HepG2 (cell line): ENCODE measurements around the gene IER2. TPM values are rescaled to one million over a fixed set of nuclear protein-coding genes. Genes with fewer than 3 reads are reported as not detected.

Source experiments
- CENPX ChIP-seq: sonication (generic); formaldehyde crosslinking; IDR thresholded peaks from 2 replicates; pipeline ENCODE4 v1.9.0; 2021; ENCODE audit warnings: mild to moderate bottlenecking, missing genetic modification reagents, moderate library complexity
- ELF3 ChIP-seq: IDR thresholded peaks from 2 replicates; pipeline ENCODE4 v1.6.1; 2016; ENCODE audit warnings: missing genetic modification reagents, missing compliant biosample characterization
- EZH2 ChIP-seq: conservative IDR thresholded peaks from 2 replicates; pipeline ENCODE4 v1.6.1; 2012; ENCODE audit warnings: mild to moderate bottlenecking, low read depth, low read length, moderate library complexity
- GZF1 ChIP-seq: sonication (generic); formaldehyde crosslinking; IDR thresholded peaks from 2 replicates; pipeline ENCODE4 v1.5.1; 2020; ENCODE audit warnings: mild to moderate bottlenecking, missing genetic modification reagents
- HDAC6 ChIP-seq: fragments of 200-600 bp; sonication (generic); IDR thresholded peaks from 2 replicates; pipeline ENCODE4 v1.7.0; 2017; ENCODE audit warnings: mild to moderate bottlenecking, antibody characterized with exemption, low read length, low read depth
- KDM1A ChIP-seq: IDR thresholded peaks from 2 replicates; pipeline ENCODE4 v1.6.1; 2016; ENCODE audit warnings: missing compliant biosample characterization
- NBN ChIP-seq: fragments of 450-650 bp; conservative IDR thresholded peaks from 2 replicates; pipeline ENCODE4 v1.6.1; 2017
- NR2C2 ChIP-seq: sonication (generic); formaldehyde crosslinking; IDR thresholded peaks from 2 replicates; pipeline ENCODE4 v1.4.0; 2020; ENCODE audit warnings: missing genetic modification reagents, mild to moderate bottlenecking, moderate library complexity, borderline replicate concordance
- REL ChIP-seq: sonication (generic); formaldehyde crosslinking; conservative IDR thresholded peaks from 2 replicates; pipeline ENCODE4 v1.8.0; 2022; ENCODE audit warnings: mild to moderate bottlenecking, missing genetic modification reagents, moderate library complexity
- TOPORS ChIP-seq: sonication (generic); formaldehyde crosslinking; IDR thresholded peaks from 2 replicates; pipeline ENCODE4 v1.8.0; 2023; ENCODE audit warnings: mild to moderate bottlenecking, missing genetic modification reagents
- ZBTB8A ChIP-seq: sonication (generic); formaldehyde crosslinking; IDR thresholded peaks from 2 replicates; pipeline ENCODE4 v1.4.0; 2020; ENCODE audit warnings: mild to moderate bottlenecking, low read depth, missing genetic modification reagents, borderline replicate concordance
- ZFX ChIP-seq: sonication (generic); formaldehyde crosslinking; IDR thresholded peaks from 2 replicates; pipeline ENCODE4 v1.4.0; 2020; ENCODE audit warnings: mild to moderate bottlenecking, low read depth, missing genetic modification reagents, moderate library complexity
- ZSCAN22 ChIP-seq: sonication (generic); formaldehyde crosslinking; IDR thresholded peaks from 2 replicates; pipeline ENCODE4 v1.4.0; 2020; ENCODE audit warnings: mild to moderate bottlenecking, missing genetic modification reagents
- polyA plus RNA-seq, 8 experiments: library from polyadenylated mRNA; depleted of rRNA in 3 of 8; stranded (reverse) in 7 of 8; unstranded in 1 of 8; fragments of >200 nt; fragmentation: Illumina TruSeq in 4 of 8; extraction: Trizol in 4 of 8; gene quantifications; 2 replicates each; pipeline versions ENCODE4 v1.2.1 to v1.2.3, GENCODE V29; 2011 to 2016; ENCODE audit warnings: low read depth in 4 of 8, missing spikeins in 1 of 8, mixed read lengths in 1 of 8; ENCODE audit not compliant: insufficient read depth in 1 of 8
- total RNA-seq, 5 experiments: library from RNA; depleted of rRNA; stranded (reverse); fragments of >200 nt; fragmentation: Illumina TruSeq; extraction: Trizol; gene quantifications; 2 replicates each; pipeline ENCODE4 v1.2.3, GENCODE V29; 2016; ENCODE audit warnings: low read depth in 1 of 5
- TF ChIP-seq, protein P1 (sequence below), 2 experiments: sonication (generic) in 1 of 2; formaldehyde crosslinking in 1 of 2; IDR thresholded peaks; 2 replicates each; pipeline versions ENCODE4 v1.6.1 to v1.9.0; 2014 to 2022; ENCODE audit warnings: antibody characterized with exemption in 1 of 2, borderline replicate concordance in 1 of 2, inconsistent platforms in 1 of 2, low read depth in 1 of 2, missing genetic modification reagents in 1 of 2
- TF ChIP-seq, protein P2 (sequence below): IDR thresholded peaks from 2 replicates; pipeline ENCODE4 v1.6.1; 2016; ENCODE audit warnings: missing biosample characterization, missing genetic modification reagents, low read depth

IER2 gene
- total and polyA plus RNA-seq, 2 of the 13 experiments (the other 11 are each of a cell fraction or from before 2014, with no cell fraction given), result 10.1 to 14.3 TPM

DNA sequence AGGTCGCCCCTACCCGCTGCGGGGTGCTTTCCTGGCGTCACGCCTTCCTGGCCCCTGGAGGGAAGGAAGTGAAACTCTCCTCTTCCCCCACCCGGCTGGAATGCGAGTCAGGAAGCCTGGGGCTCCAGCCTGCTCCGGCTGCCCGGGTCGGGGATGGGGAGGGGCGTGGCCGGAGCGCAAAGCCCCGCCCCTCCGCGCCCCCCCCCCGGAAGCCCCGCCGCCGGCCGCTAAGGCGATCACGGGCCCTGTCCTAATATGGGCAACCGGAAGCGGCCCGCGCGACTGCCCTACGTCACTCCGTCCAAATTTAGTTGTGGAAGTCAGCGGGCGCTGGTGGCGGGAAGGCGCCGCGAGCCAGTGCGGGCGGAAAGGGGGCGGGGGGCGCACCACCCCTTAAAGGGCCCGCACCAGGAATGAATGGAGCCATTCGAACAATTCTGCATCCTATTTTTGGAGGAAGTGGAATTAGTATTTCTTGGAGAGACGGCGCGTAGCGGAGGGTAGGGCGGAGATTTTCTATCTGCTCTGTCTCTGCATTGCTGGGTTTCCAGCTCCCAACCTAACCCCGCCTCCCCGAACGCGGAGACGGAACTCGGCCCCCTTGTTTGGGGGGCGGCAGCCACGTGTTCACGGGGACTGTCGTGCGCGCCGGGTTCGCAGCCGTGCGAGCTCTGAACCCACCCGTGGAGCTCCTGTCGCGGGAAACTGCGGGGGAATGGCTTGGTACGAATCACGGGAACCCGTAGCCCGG lies 1.6 kb downstream of the IER2 start (continued):
- TF ChIP-seq CENPX (CRISPR knock-in tag) (no peak), ZFX (CRISPR knock-in tag) (peak; percentile 36), KDM1A (CRISPR knock-in tag) (no peak), ZBTB8A (no peak), NR2C2 (CRISPR knock-in tag) (no peak; the same call in 1 of the 2 replicates), EZH2 (no peak), REL (CRISPR knock-in tag) (0 out of 2 replicates have a peak, but pooled peaks have one; percentile 12), NBN (no peak), ELF3 (CRISPR knock-in tag) (peak; percentile 68), ZSCAN22 (CRISPR knock-in tag) (no peak), TOPORS (CRISPR knock-in tag) (no peak), GZF1 (CRISPR knock-in tag) (no peak), HDAC6 (no peak)
- TF ChIP-seq, protein P1, sequence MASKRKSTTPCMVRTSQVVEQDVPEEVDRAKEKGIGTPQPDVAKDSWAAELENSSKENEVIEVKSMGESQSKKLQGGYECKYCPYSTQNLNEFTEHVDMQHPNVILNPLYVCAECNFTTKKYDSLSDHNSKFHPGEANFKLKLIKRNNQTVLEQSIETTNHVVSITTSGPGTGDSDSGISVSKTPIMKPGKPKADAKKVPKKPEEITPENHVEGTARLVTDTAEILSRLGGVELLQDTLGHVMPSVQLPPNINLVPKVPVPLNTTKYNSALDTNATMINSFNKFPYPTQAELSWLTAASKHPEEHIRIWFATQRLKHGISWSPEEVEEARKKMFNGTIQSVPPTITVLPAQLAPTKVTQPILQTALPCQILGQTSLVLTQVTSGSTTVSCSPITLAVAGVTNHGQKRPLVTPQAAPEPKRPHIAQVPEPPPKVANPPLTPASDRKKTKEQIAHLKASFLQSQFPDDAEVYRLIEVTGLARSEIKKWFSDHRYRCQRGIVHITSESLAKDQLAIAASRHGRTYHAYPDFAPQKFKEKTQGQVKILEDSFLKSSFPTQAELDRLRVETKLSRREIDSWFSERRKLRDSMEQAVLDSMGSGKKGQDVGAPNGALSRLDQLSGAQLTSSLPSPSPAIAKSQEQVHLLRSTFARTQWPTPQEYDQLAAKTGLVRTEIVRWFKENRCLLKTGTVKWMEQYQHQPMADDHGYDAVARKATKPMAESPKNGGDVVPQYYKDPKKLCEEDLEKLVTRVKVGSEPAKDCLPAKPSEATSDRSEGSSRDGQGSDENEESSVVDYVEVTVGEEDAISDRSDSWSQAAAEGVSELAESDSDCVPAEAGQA (IDR thresholded peaks at IDR 0.05; ENCODE audit: low read depth), result peak; percentile 39
- TF ChIP-seq, protein P1 (CRISPR knock-in tag; IDR thresholded peaks at IDR 0.05; ENCODE audit: borderline replicate concordance), result no peak; the same call in 1 of the 2 replicates
- TF ChIP-seq, protein P2, sequence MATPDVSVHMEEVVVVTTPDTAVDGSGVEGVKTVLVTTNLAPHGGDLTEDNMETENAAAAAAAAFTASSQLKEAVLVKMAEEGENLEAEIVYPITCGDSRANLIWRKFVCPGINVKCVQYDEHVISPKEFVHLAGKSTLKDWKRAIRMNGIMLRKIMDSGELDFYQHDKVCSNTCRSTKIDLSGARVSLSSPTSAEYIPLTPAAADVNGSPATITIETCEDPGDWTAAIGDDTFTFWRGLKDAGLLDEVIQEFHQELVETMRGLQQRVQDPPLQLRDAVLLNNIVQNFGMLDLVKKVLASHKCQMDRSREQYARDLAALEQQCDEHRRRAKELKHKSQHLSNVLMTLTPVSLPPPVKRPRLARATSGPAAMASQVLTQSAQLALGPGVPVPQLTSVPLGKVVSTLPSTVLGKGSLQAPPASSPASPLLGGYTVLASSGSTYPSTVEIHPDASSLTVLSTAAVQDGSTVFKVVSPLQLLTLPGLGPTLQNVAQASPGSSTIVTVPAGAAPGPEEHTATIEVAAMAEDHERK (CRISPR knock-in tag), result peak; percentile 54
